ENCODE data around the gene COQ8A. TPM values are rescaled to one million over a fixed set of nuclear protein-coding genes. Genes with fewer than 3 reads are reported as not detected.
"Not testable (repeated sequence)": the region's sequence is repeated elsewhere in the genome, so short reads cannot be mapped to it uniquely, and the experiment has no call there.

COQ8A gene
- total RNA-seq, 2 donors from 2014 or later: 15.2 to 25.6 TPM

DNA sequence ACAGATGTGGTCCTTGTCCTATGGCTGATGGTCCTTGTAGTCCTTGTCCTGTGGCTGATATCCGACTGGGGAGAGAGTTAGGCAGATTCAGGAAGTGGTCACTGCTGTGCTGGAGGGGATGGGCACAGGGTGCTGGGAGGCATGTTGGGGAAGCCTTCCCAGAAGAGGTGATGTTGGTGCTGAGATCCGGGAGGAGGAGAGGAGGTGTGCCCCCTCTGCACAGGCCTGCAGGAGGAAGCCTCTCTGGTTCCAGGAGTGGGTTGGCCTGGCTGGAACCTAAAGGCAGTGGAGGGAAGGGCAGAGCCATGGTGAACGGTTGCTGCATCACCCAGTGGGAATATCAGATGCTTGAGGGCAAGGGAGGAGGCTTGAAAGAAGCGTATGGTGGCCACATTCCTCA lies 14.7 kb downstream of the COQ8A start:
- Histone ChIP-seq H3K27me3 (replicated peaks; ENCODE audit: insufficient read depth) (no peaks in the 10 kb centered on the region), H3K36me3 (no peaks in the 10 kb centered on the region), H3K4me3 (no peak overlapping the region), H3K9me3 (no peaks in the 10 kb centered on the region), H3K4me1 (ENCODE audit: control insufficient read depth in 1 of 2, low read depth in 2 of 2) (no peaks in the 10 kb centered on the region), H3K27ac (no peak overlapping the region)
- ATAC-seq (ENCODE audit: insufficient number of reproducible peaks, low FRiP score, low read depth) (no peak), DNase-seq (ENCODE audit: low spot score) (no peak)
- TF ChIP-seq, protein P1, sequence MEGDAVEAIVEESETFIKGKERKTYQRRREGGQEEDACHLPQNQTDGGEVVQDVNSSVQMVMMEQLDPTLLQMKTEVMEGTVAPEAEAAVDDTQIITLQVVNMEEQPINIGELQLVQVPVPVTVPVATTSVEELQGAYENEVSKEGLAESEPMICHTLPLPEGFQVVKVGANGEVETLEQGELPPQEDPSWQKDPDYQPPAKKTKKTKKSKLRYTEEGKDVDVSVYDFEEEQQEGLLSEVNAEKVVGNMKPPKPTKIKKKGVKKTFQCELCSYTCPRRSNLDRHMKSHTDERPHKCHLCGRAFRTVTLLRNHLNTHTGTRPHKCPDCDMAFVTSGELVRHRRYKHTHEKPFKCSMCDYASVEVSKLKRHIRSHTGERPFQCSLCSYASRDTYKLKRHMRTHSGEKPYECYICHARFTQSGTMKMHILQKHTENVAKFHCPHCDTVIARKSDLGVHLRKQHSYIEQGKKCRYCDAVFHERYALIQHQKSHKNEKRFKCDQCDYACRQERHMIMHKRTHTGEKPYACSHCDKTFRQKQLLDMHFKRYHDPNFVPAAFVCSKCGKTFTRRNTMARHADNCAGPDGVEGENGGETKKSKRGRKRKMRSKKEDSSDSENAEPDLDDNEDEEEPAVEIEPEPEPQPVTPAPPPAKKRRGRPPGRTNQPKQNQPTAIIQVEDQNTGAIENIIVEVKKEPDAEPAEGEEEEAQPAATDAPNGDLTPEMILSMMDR (IDR thresholded peaks at IDR 0.05): no peak

- DNase-seq (ENCODE audit: low spot score); H3K36me3 ChIP-seq; H3K27ac ChIP-seq; H3K27me3 ChIP-seq (replicated peaks; ENCODE audit: insufficient read depth); H3K9me3 ChIP-seq; H3K4me3 ChIP-seq; H3K4me1 ChIP-seq (ENCODE audit: control insufficient read depth in 1 of 2, low read depth in 2 of 2); ATAC-seq (ENCODE audit: insufficient number of reproducible peaks, low FRiP score, low read depth): not testable (repeated sequence)
Measured at GRCh38 chr1:226955857-226956256, 15.8 kb downstream of the COQ8A start.

DNA sequence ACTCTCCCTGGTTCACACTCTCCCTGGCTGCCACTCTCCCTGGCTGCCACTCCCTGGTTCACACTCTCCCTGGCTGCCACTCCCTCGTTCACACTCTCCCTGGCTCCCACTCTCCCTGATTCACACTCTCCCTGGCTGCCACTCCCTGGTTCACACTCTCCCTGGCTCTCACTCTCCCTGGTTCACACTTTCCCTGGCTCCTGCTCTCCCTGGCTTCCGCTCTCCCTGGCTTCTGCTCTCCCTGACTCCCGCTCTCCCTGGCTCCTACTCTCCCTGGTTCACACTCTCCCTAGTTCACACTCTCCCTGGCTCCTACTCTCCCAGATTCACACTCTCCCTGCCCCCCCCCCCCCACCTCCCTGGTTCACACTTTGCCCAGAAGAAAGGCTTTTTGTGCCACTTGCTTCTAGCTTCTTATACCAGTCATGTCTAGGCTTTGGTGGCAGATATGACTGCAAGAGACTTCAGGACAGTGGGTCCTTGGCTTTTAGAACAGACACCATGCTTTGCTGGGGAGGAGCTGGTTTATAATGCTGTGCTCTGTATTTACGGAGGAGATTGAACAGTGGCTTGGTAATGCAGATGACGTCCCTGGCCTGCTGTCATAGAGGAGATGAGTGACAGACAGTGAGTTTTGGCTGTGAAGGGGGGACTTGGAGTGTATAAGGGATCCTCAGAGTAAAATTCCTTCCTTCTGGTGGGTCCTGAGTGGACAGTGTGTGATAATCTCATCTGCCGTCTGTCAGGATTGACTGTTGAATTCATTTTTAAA lies 17.0 kb downstream of the COQ8A start:
- Histone ChIP-seq H3K4me3 (no peak overlapping the region), H3K4me1 (ENCODE audit: control insufficient read depth in 1 of 2, low read depth in 2 of 2) (no peaks in the 10 kb centered on the region), H3K27me3 (replicated peaks; ENCODE audit: insufficient read depth) (no peaks in the 10 kb centered on the region), H3K27ac (no peak overlapping the region), H3K9me3 (no peaks in the 10 kb centered on the region), H3K36me3 (no peaks in the 10 kb centered on the region)
- DNase-seq (ENCODE audit: low spot score): no peak
- TF ChIP-seq, protein P1 (IDR thresholded peaks at IDR 0.05): no peak
- ATAC-seq (ENCODE audit: insufficient number of reproducible peaks, low FRiP score, low read depth): no peak

GRCh38 chr1:226957714-226958113 lies 17.6 kb downstream of the COQ8A start:
- TF ChIP-seq, protein P1 (IDR thresholded peaks at IDR 0.05): no peak
- Histone ChIP-seq H3K27me3 (replicated peaks; ENCODE audit: insufficient read depth) (no peaks in the 10 kb centered on the region), H3K36me3 (peaks cover 4% of the 10 kb centered on the region), H3K4me1 (ENCODE audit: control insufficient read depth in 1 of 2, low read depth in 2 of 2) (no peaks in the 10 kb centered on the region), H3K27ac (no peak overlapping the region), H3K4me3 (no peak overlapping the region), H3K9me3 (no peaks in the 10 kb centered on the region)
- DNase-seq (ENCODE audit: low spot score): no peak
- ATAC-seq (ENCODE audit: insufficient number of reproducible peaks, low FRiP score, low read depth): no peak

DNA sequence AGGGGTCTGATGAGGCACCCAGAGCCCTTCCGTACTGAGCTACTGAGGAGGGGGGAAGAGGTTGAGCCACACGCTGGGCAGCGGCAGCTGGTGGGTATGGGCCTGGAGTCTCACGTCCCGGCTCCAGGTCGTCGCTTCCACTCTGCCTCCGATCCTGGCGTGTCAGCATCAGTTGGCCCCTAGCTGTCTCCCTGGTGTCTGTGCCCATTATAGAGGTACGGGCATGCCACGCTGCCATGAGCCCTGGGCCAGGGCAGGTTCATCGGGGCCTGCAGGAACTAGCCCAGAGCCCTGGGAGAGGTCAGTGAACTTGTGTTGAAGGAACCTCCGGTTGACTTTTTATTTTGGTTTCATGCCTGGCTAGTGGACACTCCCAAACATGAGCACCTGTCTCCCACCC lies 18.2 kb downstream of the COQ8A start:
- DNase-seq (ENCODE audit: low spot score) (no peak), ATAC-seq (ENCODE audit: insufficient number of reproducible peaks, low FRiP score, low read depth) (no peak)
- Histone ChIP-seq H3K27ac (no peak overlapping the region), H3K27me3 (replicated peaks; ENCODE audit: insufficient read depth) (no peaks in the 10 kb centered on the region), H3K9me3 (no peaks in the 10 kb centered on the region), H3K4me3 (no peak overlapping the region), H3K4me1 (ENCODE audit: control insufficient read depth in 1 of 2, low read depth in 2 of 2) (no peaks in the 10 kb centered on the region), H3K36me3 (peaks cover 4% of the 10 kb centered on the region)
- TF ChIP-seq, protein P1 (IDR thresholded peaks at IDR 0.05): no peak

GRCh38 chr1:226960256-226960655 lies 20.2 kb downstream of the COQ8A start:
- no peak for DNase-seq (ENCODE audit: low spot score)
- TF ChIP-seq, protein P1 (IDR thresholded peaks at IDR 0.05): no peak
- no peaks in the 10 kb centered on the region for H3K9me3 ChIP-seq
- ATAC-seq (ENCODE audit: insufficient number of reproducible peaks, low FRiP score, low read depth): no peak
- H3K27ac ChIP-seq: no peak overlapping the region
- H3K27me3 ChIP-seq (replicated peaks; ENCODE audit: insufficient read depth): no peaks in the 10 kb centered on the region
- no peaks in the 10 kb centered on the region for H3K4me1 ChIP-seq (ENCODE audit: control insufficient read depth in 1 of 2, low read depth in 2 of 2)
- H3K36me3 ChIP-seq: peaks cover 10% of the 10 kb centered on the region
- no peak overlapping the region for H3K4me3 ChIP-seq
